Neural progenitor cell (in vitro differentiated cells): ENCODE measurements around the gene ZNF415. TPM values are rescaled to one million over a fixed set of nuclear protein-coding genes. Genes with fewer than 3 reads are reported as not detected.
A peak's percentile ranks its signal among the peaks of the same experiment; 100 is the strongest.

Source experiments
- DNase-seq: peaks from one replicate; pipeline ENCODE4 v3.0.0-alpha.2; 2016; ENCODE audit warnings: low spot score
- H2AFZ ChIP-seq: fragments of 200-600 bp; sonication (generic); replicated peaks from 2 replicates; pipeline ENCODE4 v1.6.1; 2016; ENCODE audit warnings: antibody characterized with exemption
- H3F3A ChIP-seq: fragments of 200-600 bp; sonication (generic); 2 replicates; pipeline ENCODE4 v1.6.1; 2016; ENCODE audit warnings: antibody characterized with exemption, low read depth
- H3K27ac ChIP-seq: fragments of 200-600 bp; sonication (generic); 2 replicates; pipeline ENCODE4 v1.5.1; 2016; ENCODE audit warnings: mild to moderate bottlenecking
- H3K27me3 ChIP-seq: fragments of 200-600 bp; sonication (generic); 2 replicates; pipeline ENCODE4 v1.6.1; 2016; ENCODE audit warnings: mild to moderate bottlenecking, moderate library complexity
- H3K36me3 ChIP-seq: fragments of 200-600 bp; sonication (generic); 2 replicates; pipeline ENCODE4 v1.5.1; 2016
- H3K4me1 ChIP-seq: fragments of 200-600 bp; sonication (generic); 2 replicates; pipeline ENCODE4 v1.6.1; 2016; ENCODE audit warnings: mixed run types
- H3K4me2 ChIP-seq: fragments of 200-600 bp; sonication (generic); 2 replicates; pipeline ENCODE4 v1.6.1; 2016
- H3K4me3 ChIP-seq: fragments of 200-600 bp; sonication (generic); 2 replicates; pipeline ENCODE4 v1.5.1; 2016
- H3K79me2 ChIP-seq: fragments of 200-600 bp; sonication (generic); 2 replicates; pipeline ENCODE4 v1.6.1; 2016; ENCODE audit warnings: low read depth
- H3K9ac ChIP-seq: fragments of 200-600 bp; sonication (generic); 2 replicates; pipeline ENCODE4 v1.6.1; 2016
- H3K9me3 ChIP-seq: fragments of 200-600 bp; sonication (generic); 2 replicates; pipeline ENCODE4 v1.5.1; 2016; ENCODE audit warnings: low read depth
- H4K20me1 ChIP-seq: fragments of 200-600 bp; sonication (generic); 2 replicates; pipeline ENCODE4 v1.6.1; 2016; ENCODE audit warnings: low read depth
- H3K27ac Mint-ChIP-seq: 3 replicates; pipeline ENCODE4 v1.8.0; 2021; ENCODE audit warnings: mixed read lengths
- H3K27me3 Mint-ChIP-seq: 2 replicates; pipeline ENCODE4 v1.8.0; 2022; ENCODE audit warnings: low read depth, mild to moderate bottlenecking, inconsistent platforms, moderate library complexity, mixed read lengths; ENCODE audit not compliant: insufficient read depth
- H3K36me3 Mint-ChIP-seq: 3 replicates; pipeline ENCODE4 v1.8.0; 2021; ENCODE audit warnings: mixed read lengths
- H3K4me1 Mint-ChIP-seq: 3 replicates; pipeline ENCODE4 v1.8.0; 2021; ENCODE audit warnings: mixed read lengths
- H3K4me3 Mint-ChIP-seq: 3 replicates; pipeline ENCODE4 v1.8.0; 2021; ENCODE audit warnings: mild to moderate bottlenecking, moderate library complexity, mixed read lengths
- H3K9me3 Mint-ChIP-seq: 3 replicates; pipeline ENCODE4 v1.8.0; 2020; ENCODE audit warnings: mixed read lengths
- CTCF ChIP-seq: fragments of 200-600 bp; sonication (generic); IDR thresholded peaks from 2 replicates; pipeline ENCODE4 v1.5.1; 2017; ENCODE audit warnings: antibody characterized with exemption, mild to moderate bottlenecking
- EZH2 ChIP-seq: fragments of 200-600 bp; sonication (generic); IDR thresholded peaks from 2 replicates; pipeline ENCODE4 v1.6.1; 2017; ENCODE audit warnings: antibody characterized with exemption, mild to moderate bottlenecking, moderate library complexity
- EZH2phosphoT487 ChIP-seq: fragments of 200-600 bp; sonication (generic); IDR thresholded peaks from 2 replicates; pipeline ENCODE4 v1.6.1; 2017; ENCODE audit warnings: antibody characterized with exemption
- total RNA-seq: library from RNA; depleted of rRNA; stranded (reverse); fragments of >200 nt; gene quantifications from 2 replicates; pipeline ENCODE4 v1.2.3, GENCODE V29; 2015; ENCODE audit warnings: low replicate concordance

The ZNF415 gene
- total RNA-seq, 1 donor from 2014 or later = 23.9 TPM

- peaks cover 6% of the 10 kb centered on the region for H3K9me3 ChIP-seq
- no peak for DNase-seq
- H4K20me1 ChIP-seq = no peaks in the 10 kb centered on the region
- H3K4me3 ChIP-seq = peak overlapping the region; percentile 81
- TF ChIP-seq EZH2phosphoT487 (no peak), EZH2 (no peak), CTCF (no peak)
- H3K27ac Mint-ChIP-seq = no peak overlapping the region
- no peaks in the 10 kb centered on the region for H3K36me3 ChIP-seq
- H3K27me3 Mint-ChIP-seq = no peaks in the 10 kb centered on the region
- peaks cover 56% of the 10 kb centered on the region for H3K9me3 Mint-ChIP-seq
- peaks cover 3% of the 10 kb centered on the region for H3F3A ChIP-seq
- H3K27ac ChIP-seq = no peak overlapping the region
- H3K4me2 ChIP-seq = peak overlapping the region; percentile 89
- no peak overlapping the region for H3K9ac ChIP-seq
- no peak overlapping the region for H2AFZ ChIP-seq
- H3K4me1 ChIP-seq = no peaks in the 10 kb centered on the region
- peaks cover 17% of the 10 kb centered on the region for H3K79me2 ChIP-seq
- peaks cover 9% of the 10 kb centered on the region for H3K27me3 ChIP-seq
- peak overlapping the region; percentile 80 for H3K4me3 Mint-ChIP-seq
- H3K4me1 Mint-ChIP-seq = peaks cover 9% of the 10 kb centered on the region
- H3K36me3 Mint-ChIP-seq = peaks cover 37% of the 10 kb centered on the region
These were observed 24.1 kb upstream of the ZNF415 start for GRCh38 chr19:53156850-53157249.

- no peak overlapping the region for H3K4me3 Mint-ChIP-seq
- Histone ChIP-seq H3K79me2 (no peaks in the 10 kb centered on the region), H2AFZ (no peak overlapping the region), H3K27me3 (no peaks in the 10 kb centered on the region), H4K20me1 (no peaks in the 10 kb centered on the region), H3K27ac (no peak overlapping the region), H3K4me1 (no peaks in the 10 kb centered on the region), H3K4me3 (no peak overlapping the region), H3K36me3 (peaks cover 41% of the 10 kb centered on the region), H3K4me2 (no peak overlapping the region), H3K9me3 (peaks cover 17% of the 10 kb centered on the region), H3K9ac (no peak overlapping the region), H3F3A (no peaks in the 10 kb centered on the region)
- H3K27me3 Mint-ChIP-seq = no peaks in the 10 kb centered on the region
- peaks cover 72% of the 10 kb centered on the region for H3K9me3 Mint-ChIP-seq
- peaks cover 74% of the 10 kb centered on the region for H3K36me3 Mint-ChIP-seq
- DNase-seq = no peak
- H3K27ac Mint-ChIP-seq = no peak overlapping the region
- H3K4me1 Mint-ChIP-seq = no peaks in the 10 kb centered on the region
- no peak for TF ChIP-seq EZH2phosphoT487
- no peak for TF ChIP-seq EZH2
- no peak for TF ChIP-seq CTCF
These were observed 14.9 kb upstream of the ZNF415 start for GRCh38 chr19:53147645-53148044.

- Histone ChIP-seq H3F3A (no peaks in the 10 kb centered on the region), H3K9ac (no peak overlapping the region), H2AFZ (no peak overlapping the region), H3K4me1 (no peaks in the 10 kb centered on the region), H3K4me3 (no peak overlapping the region), H3K27ac (no peak overlapping the region), H3K4me2 (no peak overlapping the region), H3K36me3 (peaks cover 38% of the 10 kb centered on the region), H3K9me3 (peaks cover 31% of the 10 kb centered on the region), H3K79me2 (no peaks in the 10 kb centered on the region), H3K27me3 (no peaks in the 10 kb centered on the region), H4K20me1 (no peaks in the 10 kb centered on the region)
- Mint-ChIP-seq H3K36me3 (peaks cover 52% of the 10 kb centered on the region), H3K4me3 (no peak overlapping the region), H3K27ac (no peak overlapping the region), H3K27me3 (no peaks in the 10 kb centered on the region), H3K4me1 (no peaks in the 10 kb centered on the region), H3K9me3 (peaks cover 81% of the 10 kb centered on the region)
- DNase-seq = no peak
- TF ChIP-seq EZH2 (no peak), EZH2phosphoT487 (no peak), CTCF (no peak)
These were observed 7.6 kb upstream of the ZNF415 start for GRCh38 chr19:53140351-53140750.
